Loucy (cell line): ENCODE measurements around the gene CD53.

ENCODE experiments used
- CTCF ChIP-seq: fragments of 200-600 bp; sonication (generic); conservative IDR thresholded peaks from 2 replicates; pipeline ENCODE4 v1.5.1; 2014; ENCODE audit warnings: mild to moderate bottlenecking, antibody characterized with exemption, low read length
- EZH2phosphoT487 ChIP-seq: fragments of 200-600 bp; IDR thresholded peaks from 2 replicates; pipeline ENCODE4 v1.6.1; 2018; ENCODE audit warnings: antibody characterized with exemption, mild to moderate bottlenecking, moderate library complexity, borderline replicate concordance

DNA sequence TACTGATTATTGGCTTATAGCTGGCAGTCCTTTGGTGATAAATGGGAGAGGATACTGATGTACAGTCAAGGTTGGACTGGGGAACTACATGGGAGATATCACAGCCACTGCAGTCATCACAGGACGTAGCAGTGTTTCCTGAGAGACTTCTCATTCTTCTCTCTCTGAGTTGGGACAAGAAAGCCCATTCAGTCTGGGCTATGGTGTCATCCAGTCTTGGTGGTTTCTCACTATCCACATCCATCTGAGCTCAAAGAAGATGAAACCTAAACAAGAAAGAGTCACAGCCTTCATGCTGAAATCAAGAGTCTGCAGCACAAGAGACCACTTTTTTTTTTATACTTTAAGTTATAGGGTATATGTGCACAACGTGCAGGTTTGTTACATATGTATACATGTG is 12.8 kb upstream of the CD53 start:
- TF ChIP-seq CTCF (no peak), EZH2phosphoT487 (no peak)
